ENCODE results near the gene ADAP1.

The ADAP1 gene

DNA sequence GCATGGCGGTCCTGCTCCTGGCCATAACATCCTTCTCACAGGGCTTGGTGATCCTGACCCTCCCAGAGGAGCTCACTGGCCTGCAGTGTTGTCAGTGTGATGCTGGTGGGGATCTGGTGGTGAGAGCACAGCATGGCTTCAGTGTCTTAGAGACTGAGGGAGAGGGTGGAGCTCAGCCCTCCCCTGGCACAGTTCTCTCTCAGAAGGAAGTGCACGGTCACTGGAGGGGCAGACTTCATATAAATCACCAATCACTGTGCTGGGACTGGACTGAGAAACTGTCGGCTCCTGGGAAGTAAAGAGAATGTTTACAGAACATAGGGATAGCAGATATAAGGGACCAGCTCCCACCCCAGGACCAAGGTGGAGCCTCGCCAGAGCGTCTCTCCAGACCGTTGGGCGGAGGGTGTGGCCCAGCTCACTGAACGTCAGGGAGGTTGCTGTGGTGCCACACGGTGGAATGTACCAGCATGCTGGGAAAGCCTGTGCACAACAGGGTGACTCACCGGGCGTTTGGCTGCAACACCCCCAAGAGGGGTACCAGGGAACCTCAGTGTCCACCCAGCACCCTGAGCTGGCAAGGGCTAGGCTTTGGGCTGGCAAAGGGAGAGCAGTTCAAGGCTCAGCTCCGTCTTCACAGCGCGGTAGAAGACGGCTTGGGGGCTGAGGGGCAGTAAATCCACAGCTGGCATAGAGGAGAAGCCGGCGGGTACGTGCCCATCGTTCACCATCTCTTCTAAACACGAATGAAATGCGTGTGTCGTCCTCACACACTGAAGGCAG is 86.9 kb downstream of the ADAP1 start:
- Mint-ChIP-seq H3K4me3 (no peak overlapping the region), H3K36me3 (ENCODE audit: low read depth) (peaks cover 51% of the 10 kb centered on the region), H3K4me1 (ENCODE audit: low read depth) (peaks cover 12% of the 10 kb centered on the region), H3K27ac (no peak overlapping the region), H3K27me3 (no peaks in the 10 kb centered on the region), H3K9me3 (no peaks in the 10 kb centered on the region)

DNA sequence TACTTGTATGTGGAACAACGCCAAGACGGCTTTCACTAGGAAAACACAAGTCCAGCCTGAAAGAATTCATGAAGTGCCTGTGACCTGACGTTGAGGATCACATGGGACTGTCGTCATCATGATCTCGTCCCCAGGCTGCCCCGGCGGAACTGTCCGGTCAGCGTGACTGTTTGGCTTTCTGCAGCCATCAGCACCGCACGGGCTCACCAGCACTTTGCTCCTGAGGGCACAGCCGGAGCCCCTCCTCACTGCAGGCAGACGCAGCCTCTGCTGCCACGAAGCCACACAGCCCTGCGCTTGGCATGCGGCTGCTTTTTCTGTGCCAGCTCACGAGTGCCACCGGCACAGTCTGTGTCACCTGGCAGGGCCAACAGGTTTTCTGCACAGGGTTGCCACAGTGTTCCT is 87.5 kb downstream of the ADAP1 start:
- peaks cover 12% of the 10 kb centered on the region for H3K4me1 Mint-ChIP-seq (ENCODE audit: low read depth)
- no peaks in the 10 kb centered on the region for H3K9me3 Mint-ChIP-seq
- no peak overlapping the region for H3K27ac Mint-ChIP-seq
- peaks cover 52% of the 10 kb centered on the region for H3K36me3 Mint-ChIP-seq (ENCODE audit: low read depth)
- H3K4me3 Mint-ChIP-seq: no peak overlapping the region
- H3K27me3 Mint-ChIP-seq: no peaks in the 10 kb centered on the region

DNA sequence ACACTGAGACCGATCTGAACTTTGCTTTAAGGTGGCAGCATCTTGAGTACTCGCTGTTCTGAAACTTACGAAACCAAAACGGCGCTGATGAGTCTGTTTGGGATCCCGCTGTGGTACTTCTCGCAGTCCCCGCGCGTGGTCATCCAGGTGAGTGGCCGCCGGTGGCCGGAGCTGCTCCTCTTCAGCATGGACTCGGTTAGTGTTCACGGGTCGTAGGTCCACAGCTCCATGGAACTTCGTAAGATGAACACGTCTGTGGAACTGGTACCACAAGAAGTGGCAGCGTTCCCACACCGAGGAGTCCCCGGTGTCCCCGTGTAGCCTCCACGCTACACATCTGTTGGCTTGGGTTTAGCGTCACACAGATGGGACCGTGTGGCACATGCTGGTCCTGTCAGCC is 88.6 kb downstream of the ADAP1 start:
- Mint-ChIP-seq H3K27ac (no peak overlapping the region), H3K9me3 (no peaks in the 10 kb centered on the region), H3K4me3 (no peak overlapping the region), H3K36me3 (ENCODE audit: low read depth) (peaks cover 58% of the 10 kb centered on the region), H3K27me3 (no peaks in the 10 kb centered on the region), H3K4me1 (ENCODE audit: low read depth) (peaks cover 10% of the 10 kb centered on the region)

DNA sequence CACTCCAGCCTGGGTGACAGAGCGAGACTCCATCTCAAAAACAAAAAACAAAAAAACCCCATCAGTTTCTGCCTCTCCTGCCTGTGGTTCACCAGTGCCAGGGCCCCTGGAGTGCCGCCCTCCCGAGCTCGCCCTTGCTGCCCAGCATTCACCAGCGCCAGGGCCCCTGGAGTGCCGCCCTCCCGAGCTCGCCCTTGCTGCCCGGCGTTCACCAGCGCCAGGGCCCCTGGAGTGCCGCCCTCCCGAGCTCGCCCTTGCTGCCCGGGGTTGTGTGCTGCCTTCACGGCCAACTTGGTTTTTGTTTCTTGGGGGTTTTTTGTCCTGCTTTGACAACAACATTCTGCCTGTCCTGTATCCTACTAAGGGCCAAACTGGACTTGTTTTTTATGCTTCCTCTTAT is 91.4 kb downstream of the ADAP1 start:
- H3K36me3 Mint-ChIP-seq (ENCODE audit: low read depth): peaks cover 67% of the 10 kb centered on the region

DNA sequence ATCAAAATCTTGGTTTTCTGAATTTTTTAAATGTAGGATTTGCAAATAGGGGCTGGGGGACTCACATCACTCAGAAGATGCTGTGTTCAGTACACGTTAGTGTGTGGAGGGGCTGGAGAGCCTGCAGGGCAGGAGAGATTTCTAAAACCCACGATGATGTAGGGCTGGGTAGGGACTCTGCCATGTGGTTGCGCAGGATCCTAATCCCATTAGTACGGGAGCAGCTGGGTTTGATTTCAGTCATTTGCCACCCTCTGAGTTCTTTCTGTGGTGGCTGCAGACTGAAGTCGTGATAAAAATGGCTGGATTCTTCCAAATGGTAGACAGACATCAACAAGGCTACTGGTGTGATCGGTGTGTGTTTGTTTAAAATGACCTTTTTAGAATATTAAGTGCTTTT is 92.3 kb downstream of the ADAP1 start:
- Mint-ChIP-seq H3K4me1 (ENCODE audit: low read depth) (no peaks in the 10 kb centered on the region), H3K36me3 (ENCODE audit: low read depth) (peaks cover 67% of the 10 kb centered on the region), H3K9me3 (no peaks in the 10 kb centered on the region), H3K4me3 (no peak overlapping the region), H3K27ac (no peak overlapping the region), H3K27me3 (no peaks in the 10 kb centered on the region)

More for the DNA sequence above, 91.4 kb downstream of the ADAP1 start:
- Mint-ChIP-seq H3K4me1 (ENCODE audit: low read depth) (no peaks in the 10 kb centered on the region), H3K9me3 (no peaks in the 10 kb centered on the region), H3K27ac (no peak overlapping the region), H3K4me3 (no peak overlapping the region), H3K27me3 (no peaks in the 10 kb centered on the region)

DNA sequence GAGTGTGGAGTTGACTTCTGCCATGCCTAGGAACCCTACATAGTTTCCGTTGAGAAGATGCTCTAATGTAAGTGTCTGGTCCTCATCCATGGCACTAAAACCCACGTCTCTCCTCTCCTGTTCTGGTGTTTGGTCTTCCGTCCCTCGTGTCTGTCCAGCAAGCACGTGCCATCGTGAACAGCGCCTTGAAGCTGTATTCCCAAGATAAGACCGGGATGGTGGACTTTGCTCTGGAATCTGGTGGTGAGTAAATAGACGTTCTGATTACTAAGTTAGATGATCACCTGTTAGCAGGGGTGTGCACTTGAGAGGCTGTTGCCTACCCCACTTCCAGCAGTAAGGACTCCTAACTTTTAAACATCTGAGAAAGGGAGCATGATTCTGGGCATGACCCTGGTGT is 93.3 kb downstream of the ADAP1 start:
- H3K27ac Mint-ChIP-seq: no peak overlapping the region
- H3K36me3 Mint-ChIP-seq (ENCODE audit: low read depth): peaks cover 68% of the 10 kb centered on the region
- H3K4me1 Mint-ChIP-seq (ENCODE audit: low read depth): no peaks in the 10 kb centered on the region
- H3K27me3 Mint-ChIP-seq: no peaks in the 10 kb centered on the region
- no peak overlapping the region for H3K4me3 Mint-ChIP-seq
- no peaks in the 10 kb centered on the region for H3K9me3 Mint-ChIP-seq

DNA sequence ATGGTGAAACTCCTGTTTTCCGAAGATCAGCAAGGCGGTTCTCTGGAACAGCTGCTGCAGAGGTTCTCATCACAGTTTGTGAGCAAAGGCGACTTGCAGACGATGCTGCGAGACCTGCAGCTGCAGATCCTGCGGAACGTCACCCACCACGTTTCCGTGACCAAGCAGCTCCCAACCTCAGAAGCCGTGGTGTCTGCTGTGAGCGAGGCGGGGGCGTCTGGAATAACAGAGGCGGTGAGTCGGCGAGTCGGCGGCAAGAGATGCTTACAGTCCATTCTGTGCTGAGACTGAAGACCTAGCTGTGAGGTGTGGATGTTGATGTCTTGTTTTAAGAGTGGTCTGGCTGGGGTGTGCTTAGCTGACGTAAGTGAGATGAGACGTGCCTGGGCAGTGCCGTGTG is 94.3 kb downstream of the ADAP1 start:
- Mint-ChIP-seq H3K4me3 (no peak overlapping the region), H3K36me3 (ENCODE audit: low read depth) (peaks cover 66% of the 10 kb centered on the region), H3K4me1 (ENCODE audit: low read depth) (no peaks in the 10 kb centered on the region)

DNA sequence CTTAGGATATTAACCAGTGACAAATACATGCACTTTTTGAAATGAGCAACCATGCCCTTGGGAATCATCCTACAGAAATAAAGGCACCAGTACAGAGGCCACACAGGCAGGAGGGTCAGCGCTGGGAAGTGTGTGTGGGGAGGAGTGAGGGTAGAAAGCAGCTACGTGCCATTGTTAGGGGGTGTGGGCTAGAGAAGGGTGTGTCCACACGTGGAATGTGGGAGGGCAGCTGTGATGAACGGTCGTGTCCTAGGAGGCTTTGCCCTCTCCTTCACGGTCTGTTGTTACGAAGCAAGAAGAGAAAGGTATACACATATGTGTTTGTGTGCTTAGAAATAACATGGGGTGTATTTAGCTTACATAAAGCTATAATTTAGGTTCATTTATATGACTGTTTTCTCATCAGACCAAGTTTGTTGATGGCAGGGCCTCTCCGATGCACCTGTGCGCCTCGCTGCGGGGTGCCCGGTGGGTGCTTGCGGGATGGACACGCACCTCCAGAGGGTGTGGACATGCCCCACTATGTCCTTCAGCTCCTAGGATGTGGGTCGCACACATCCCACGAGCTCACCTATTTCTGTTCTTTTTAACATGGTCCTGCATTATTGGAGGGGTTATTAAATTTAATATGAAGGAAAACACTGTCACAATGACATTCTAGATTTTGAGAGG is 95.0 kb downstream of the ADAP1 start:
- H3K4me1 Mint-ChIP-seq (ENCODE audit: low read depth): no peaks in the 10 kb centered on the region
- no peak overlapping the region for H3K4me3 Mint-ChIP-seq
- H3K27me3 Mint-ChIP-seq: no peaks in the 10 kb centered on the region
- no peak overlapping the region for H3K27ac Mint-ChIP-seq
- H3K9me3 Mint-ChIP-seq: no peaks in the 10 kb centered on the region
- H3K36me3 Mint-ChIP-seq (ENCODE audit: low read depth): peaks cover 61% of the 10 kb centered on the region

More for the DNA sequence above, 94.3 kb downstream of the ADAP1 start:
- Mint-ChIP-seq H3K27me3 (no peaks in the 10 kb centered on the region), H3K9me3 (no peaks in the 10 kb centered on the region), H3K27ac (no peak overlapping the region)

DNA sequence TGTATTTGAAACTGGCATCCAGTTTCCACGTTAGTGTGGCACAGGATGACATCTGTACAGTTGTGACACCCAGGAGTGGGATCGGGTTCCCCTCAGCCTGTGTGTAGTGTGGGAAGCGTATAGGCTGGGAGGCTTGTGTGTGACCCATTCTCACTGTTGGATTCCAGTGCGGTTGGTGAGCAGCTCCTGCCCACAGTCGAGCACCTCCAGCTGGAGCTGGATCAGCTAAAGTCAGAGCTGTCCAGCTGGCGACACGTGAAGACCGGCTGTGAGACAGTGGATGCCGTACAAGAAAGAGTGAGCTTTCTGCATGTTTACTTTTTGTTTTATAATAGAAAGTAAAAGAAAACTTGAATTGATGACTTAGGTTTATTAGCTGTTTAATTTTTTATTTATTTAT is 96.8 kb downstream of the ADAP1 start:
- no peaks in the 10 kb centered on the region for H3K9me3 Mint-ChIP-seq
- H3K27ac Mint-ChIP-seq: no peak overlapping the region
- H3K4me3 Mint-ChIP-seq: no peak overlapping the region
- no peaks in the 10 kb centered on the region for H3K4me1 Mint-ChIP-seq (ENCODE audit: low read depth)
- H3K36me3 Mint-ChIP-seq (ENCODE audit: low read depth): peaks cover 66% of the 10 kb centered on the region
- no peaks in the 10 kb centered on the region for H3K27me3 Mint-ChIP-seq

DNA sequence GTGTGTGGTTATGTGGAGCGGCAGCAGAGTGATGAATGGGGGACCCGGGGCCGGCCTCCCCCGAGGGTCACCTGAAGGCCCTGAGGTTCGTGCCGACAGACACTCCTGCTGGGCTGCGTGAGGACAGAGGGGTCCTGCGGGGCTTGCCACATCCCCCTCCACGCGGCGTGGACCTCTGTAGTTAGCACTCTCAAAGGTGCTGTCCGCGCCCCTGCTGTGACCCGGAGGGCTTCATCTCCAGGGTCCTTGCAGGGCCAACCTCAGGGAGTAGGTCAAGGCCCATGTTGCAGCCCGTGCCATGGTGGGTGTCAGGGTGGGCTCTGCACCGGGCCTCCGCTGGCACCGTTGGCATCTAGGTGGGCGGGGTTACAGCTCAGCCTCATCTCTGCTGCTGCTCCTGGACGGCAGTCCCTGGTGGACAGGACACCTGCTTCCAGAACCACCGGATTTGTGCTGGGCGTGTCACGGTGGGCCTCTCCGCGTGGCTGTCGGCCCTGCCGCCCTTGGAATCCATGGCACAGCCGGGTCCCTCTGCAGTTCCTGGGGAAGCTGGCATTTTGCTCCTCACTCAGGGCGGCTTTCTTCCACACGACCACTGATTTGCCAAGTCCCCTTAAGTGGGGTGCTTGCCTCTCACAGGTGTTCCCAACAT is 97.9 kb downstream of the ADAP1 start:
- no peaks in the 10 kb centered on the region for H3K4me1 Mint-ChIP-seq (ENCODE audit: low read depth)
- no peak overlapping the region for H3K27ac Mint-ChIP-seq
- no peak overlapping the region for H3K4me3 Mint-ChIP-seq
- H3K9me3 Mint-ChIP-seq: no peaks in the 10 kb centered on the region
- no peaks in the 10 kb centered on the region for H3K27me3 Mint-ChIP-seq
- H3K36me3 Mint-ChIP-seq (ENCODE audit: low read depth): peaks cover 64% of the 10 kb centered on the region

DNA sequence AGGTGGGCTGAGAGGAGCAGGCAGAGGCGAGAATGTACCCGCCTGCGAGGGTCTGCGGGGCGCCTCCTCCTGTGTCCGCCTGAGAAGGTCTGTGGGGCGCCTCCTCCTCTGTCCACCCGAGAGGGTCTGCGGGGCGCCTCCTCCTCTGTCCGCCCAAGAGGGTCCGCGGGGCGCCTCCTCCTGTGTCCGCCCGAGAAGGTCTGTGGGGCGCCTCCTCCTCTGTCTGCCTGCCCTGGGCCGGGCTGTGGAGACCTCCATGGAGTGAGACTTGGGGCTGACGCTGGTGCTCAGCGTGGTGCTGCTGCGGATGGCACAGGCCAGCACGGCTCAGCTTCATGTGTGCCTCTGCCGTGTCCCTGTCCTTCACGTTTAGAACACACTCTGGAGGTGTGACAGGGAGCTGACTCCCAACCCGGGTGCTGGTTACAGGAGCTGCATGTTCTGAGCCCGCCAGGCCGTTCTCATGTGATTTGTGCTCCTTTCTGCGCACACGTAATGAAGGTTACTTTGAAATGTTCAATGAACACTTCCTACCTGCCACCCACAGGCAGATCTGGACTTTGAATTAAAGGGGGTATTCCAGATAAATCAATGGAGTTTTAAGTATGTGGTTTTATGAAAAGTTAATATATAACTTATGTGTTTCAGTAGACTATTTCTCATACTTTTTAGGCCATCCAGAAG is 98.7 kb downstream of the ADAP1 start:
- no peak overlapping the region for H3K4me3 Mint-ChIP-seq
- H3K27ac Mint-ChIP-seq: no peak overlapping the region
- H3K4me1 Mint-ChIP-seq (ENCODE audit: low read depth): no peaks in the 10 kb centered on the region
- H3K27me3 Mint-ChIP-seq: no peaks in the 10 kb centered on the region
- H3K36me3 Mint-ChIP-seq (ENCODE audit: low read depth): peaks cover 64% of the 10 kb centered on the region
- no peaks in the 10 kb centered on the region for H3K9me3 Mint-ChIP-seq

DNA sequence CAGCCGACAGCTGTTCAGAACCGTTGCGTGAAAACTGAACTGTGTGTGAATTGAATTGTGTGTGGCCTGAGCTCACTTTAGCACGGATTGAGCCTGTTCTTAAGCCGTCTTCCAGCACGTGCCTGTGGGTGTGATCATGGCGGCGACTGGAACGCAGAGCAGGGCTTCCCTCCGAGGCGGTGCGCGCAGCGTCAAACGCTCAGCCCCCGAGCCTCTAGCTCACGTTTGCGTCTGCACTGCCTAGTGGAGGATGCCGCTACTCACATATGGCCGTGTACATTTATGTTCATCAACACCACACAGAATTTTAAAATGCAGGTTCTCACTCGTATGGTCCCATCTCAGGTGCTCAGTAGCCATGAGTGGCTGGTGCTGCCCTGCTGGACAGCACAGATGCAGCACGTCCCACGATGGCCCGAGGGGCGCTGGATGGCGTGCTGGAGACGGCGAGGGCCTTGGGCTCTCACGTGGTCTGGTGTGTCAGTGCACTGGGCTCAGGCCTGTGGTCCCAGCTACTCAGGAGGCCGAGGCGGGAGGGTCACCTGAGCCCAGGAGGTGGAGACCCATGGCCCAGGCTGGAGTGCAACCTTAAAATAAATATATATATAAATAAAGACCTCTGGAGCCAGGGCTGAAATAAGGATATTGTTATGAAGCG is 100.2 kb downstream of the ADAP1 start:
- Mint-ChIP-seq H3K9me3 (no peaks in the 10 kb centered on the region), H3K4me3 (no peak overlapping the region), H3K36me3 (ENCODE audit: low read depth) (peaks cover 59% of the 10 kb centered on the region), H3K27me3 (no peaks in the 10 kb centered on the region), H3K4me1 (ENCODE audit: low read depth) (no peaks in the 10 kb centered on the region), H3K27ac (no peak overlapping the region)

DNA sequence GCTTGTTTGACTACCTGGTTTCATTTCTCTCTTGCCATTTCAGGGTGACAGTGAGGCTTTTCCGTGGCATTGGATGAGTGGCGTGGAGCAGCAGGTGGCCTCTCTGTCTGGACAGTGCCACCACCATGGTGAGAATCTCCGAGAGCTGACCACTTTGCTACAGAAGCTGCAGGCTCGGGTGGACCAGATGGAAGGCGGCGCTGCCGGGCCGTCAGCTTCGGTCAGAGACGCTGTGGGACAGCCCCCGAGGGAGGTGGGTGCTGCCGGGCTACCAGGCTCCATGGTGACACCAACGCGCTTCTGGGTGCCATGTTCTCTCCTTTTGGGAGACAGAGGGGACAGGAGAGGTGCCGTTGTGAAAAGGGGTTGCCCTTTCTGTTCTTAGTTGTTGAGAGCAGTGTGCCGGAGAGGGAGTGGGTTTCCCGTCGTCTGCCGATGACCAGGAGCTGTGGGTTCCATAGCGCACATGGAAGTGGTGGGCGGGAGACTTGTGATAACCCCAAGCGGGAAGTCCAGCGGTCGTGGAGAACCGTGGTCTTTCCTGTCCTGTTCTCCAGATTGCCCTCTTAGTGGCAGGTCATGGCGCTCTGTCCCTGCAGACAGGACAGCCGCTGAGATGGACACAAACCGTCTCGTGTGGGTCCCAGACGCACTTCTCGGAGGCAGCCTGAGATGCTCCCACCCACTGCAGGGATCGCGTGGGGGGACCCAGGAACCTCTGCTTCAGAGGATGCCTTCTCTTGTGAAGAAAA is 100.9 kb downstream of the ADAP1 start:
- H3K9me3 Mint-ChIP-seq: no peaks in the 10 kb centered on the region
- H3K27me3 Mint-ChIP-seq: no peaks in the 10 kb centered on the region
- peak overlapping the region; percentile 5 for H3K27ac Mint-ChIP-seq
- H3K4me1 Mint-ChIP-seq (ENCODE audit: low read depth): no peaks in the 10 kb centered on the region
- peaks cover 62% of the 10 kb centered on the region for H3K36me3 Mint-ChIP-seq (ENCODE audit: low read depth)
- no peak overlapping the region for H3K4me3 Mint-ChIP-seq

DNA sequence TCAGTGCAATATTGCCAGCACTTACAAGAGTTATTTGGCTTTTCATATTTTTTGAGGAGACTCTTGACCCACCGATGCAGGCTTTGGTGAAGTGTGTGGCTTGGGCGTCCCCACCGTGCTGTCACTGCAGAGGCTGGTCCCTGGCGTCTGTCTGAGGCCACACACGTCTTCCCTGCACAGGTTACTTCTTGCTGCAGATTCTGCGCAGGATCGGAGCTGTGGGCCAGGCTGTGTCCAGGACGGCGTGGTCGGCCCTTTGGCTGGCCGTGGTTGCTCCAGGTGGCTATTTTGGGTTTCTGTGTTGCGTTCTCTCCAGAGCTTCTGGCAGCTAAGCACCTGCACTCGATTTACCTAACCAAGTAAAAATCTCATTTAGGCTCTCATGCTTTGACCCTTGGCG is 103.3 kb downstream of the ADAP1 start:
- Mint-ChIP-seq H3K36me3 (ENCODE audit: low read depth) (peaks cover 53% of the 10 kb centered on the region), H3K4me3 (no peak overlapping the region), H3K27me3 (no peaks in the 10 kb centered on the region), H3K27ac (no peak overlapping the region), H3K4me1 (ENCODE audit: low read depth) (no peaks in the 10 kb centered on the region), H3K9me3 (no peaks in the 10 kb centered on the region)

All from stimulated activated naive CD8-positive, alpha-beta T cell treated with anti-CD3 and anti-CD28 coated beads, Interleukin-15, Interleukin-2, amounts not matched to agents 100 ng/mL and 50 ng/mL, for 24 hours (primary cell).